Measurements from ENCODE around the gene PLOD2.
"Not testable (repeated sequence)": the region's sequence is repeated elsewhere in the genome, so short reads cannot be mapped to it uniquely, and the experiment has no call there.

PLOD2 gene

GRCh38 chr3:146138902-146139301 lies 22.1 kb downstream of the PLOD2 start:
- DNase-seq (ENCODE audit: low spot score) = no peak

- no peak for DNase-seq (ENCODE audit: low spot score)
Observed at GRCh38 chr3:146136647-146137046, 24.3 kb downstream of the PLOD2 start.

- no peak for DNase-seq (ENCODE audit: low spot score)
Observed at GRCh38 chr3:146134348-146135117, 26.5 kb downstream of the PLOD2 start.

- DNase-seq (ENCODE audit: low spot score) = no peak
Observed at GRCh38 chr3:146133441-146133840, 27.5 kb downstream of the PLOD2 start.

- DNase-seq (ENCODE audit: low spot score) = peak; percentile 13
Observed at GRCh38 chr3:146131616-146132410, 29.2 kb downstream of the PLOD2 start.

- no peak for DNase-seq (ENCODE audit: low spot score)
Observed at GRCh38 chr3:146130881-146131371, 30.1 kb downstream of the PLOD2 start.

- DNase-seq (ENCODE audit: low spot score) = no peak
Observed at GRCh38 chr3:146129750-146130149, 31.2 kb downstream of the PLOD2 start.

GRCh38 chr3:146128939-146129338 lies 32.0 kb downstream of the PLOD2 start:
- DNase-seq (ENCODE audit: low spot score) = no peak

- DNase-seq (ENCODE audit: low spot score) = no peak
Observed at GRCh38 chr3:146128179-146128578, 32.8 kb downstream of the PLOD2 start.

- DNase-seq (ENCODE audit: low spot score) = no peak
Observed at GRCh38 chr3:146125951-146126350, 35.0 kb downstream of the PLOD2 start.

GRCh38 chr3:146124126-146124801 lies 36.7 kb downstream of the PLOD2 start:
- no peak for DNase-seq (ENCODE audit: low spot score)

- DNase-seq (ENCODE audit: low spot score) = no peak
Observed at GRCh38 chr3:146117406-146118285, 43.3 kb downstream of the PLOD2 start.

- no peak for DNase-seq (ENCODE audit: low spot score)
Observed at GRCh38 chr3:146115619-146116018, 45.4 kb downstream of the PLOD2 start.

GRCh38 chr3:146113804-146114203 lies 47.2 kb downstream of the PLOD2 start:
- DNase-seq (ENCODE audit: low spot score) = not testable (repeated sequence)

GRCh38 chr3:146111337-146111736 lies 49.6 kb downstream of the PLOD2 start:
- no peak for DNase-seq (ENCODE audit: low spot score)

- DNase-seq (ENCODE audit: low spot score) = no peak
Observed at GRCh38 chr3:146110161-146110560, 50.8 kb downstream of the PLOD2 start.

- DNase-seq (ENCODE audit: low spot score) = no peak
Observed at GRCh38 chr3:146106986-146107385, 54.0 kb downstream of the PLOD2 start.

- no peak for DNase-seq (ENCODE audit: low spot score)
Observed at GRCh38 chr3:146104068-146104467, 56.9 kb downstream of the PLOD2 start.

- no peak for DNase-seq (ENCODE audit: low spot score)
Observed at GRCh38 chr3:146102885-146103284, 58.1 kb downstream of the PLOD2 start.

GRCh38 chr3:146101538-146101937 lies 59.4 kb downstream of the PLOD2 start:
- no peak for DNase-seq (ENCODE audit: low spot score)

GRCh38 chr3:146100825-146101444 lies 60.0 kb downstream of the PLOD2 start:
- DNase-seq (ENCODE audit: low spot score) = no peak
